Coronary artery (tissue), 2 donors: ENCODE results near the gene UTF1.

ENCODE experiments used
- DNase-seq: peaks from one replicate; pipeline ENCODE4 v3.0.0-alpha.2; 2017; ENCODE audit warnings: low spot score
- H3K27ac ChIP-seq, 2 donors: fragments of 200-600 bp; sonication (generic); one replicate each; pipeline ENCODE4 v1.5.1; 2016 to 2019
- H3K4me3 ChIP-seq: fragments of 200-600 bp; sonication (generic); 2 replicates; pipeline ENCODE4 v1.5.1; 2016; ENCODE audit warnings: mild to moderate bottlenecking, moderate library complexity
- TF ChIP-seq, protein P1 (sequence below): fragments of 200-600 bp; sonication (generic); IDR thresholded peaks from one replicate; pipeline ENCODE4 v1.5.1; 2019; ENCODE audit warnings: antibody characterized with exemption

Gene UTF1

DNA sequence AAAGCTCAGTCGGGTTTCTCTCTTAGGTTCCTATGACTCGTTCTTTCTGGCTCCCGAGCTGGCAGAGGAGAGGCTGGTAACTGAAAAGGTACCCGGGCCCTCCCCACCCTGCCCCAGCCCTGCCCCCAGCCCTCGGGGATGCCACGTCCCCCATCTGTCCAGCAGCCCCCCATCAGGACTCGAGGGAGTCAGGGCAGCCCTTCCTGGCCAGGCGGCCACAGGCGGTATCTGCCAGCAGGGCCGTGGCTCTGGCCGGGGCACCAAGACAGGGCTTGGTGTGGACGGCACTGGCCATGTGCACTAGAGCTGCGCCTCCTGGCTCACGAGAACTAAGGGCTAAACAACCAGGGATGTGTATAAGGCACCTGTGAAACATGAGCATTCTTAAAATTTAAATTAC lies 40.3 kb upstream of the UTF1 start:
- H3K27ac ChIP-seq = no peak overlapping the region
- no peak overlapping the region for H3K4me3 ChIP-seq
- no peak for DNase-seq
- TF ChIP-seq, protein P1, sequence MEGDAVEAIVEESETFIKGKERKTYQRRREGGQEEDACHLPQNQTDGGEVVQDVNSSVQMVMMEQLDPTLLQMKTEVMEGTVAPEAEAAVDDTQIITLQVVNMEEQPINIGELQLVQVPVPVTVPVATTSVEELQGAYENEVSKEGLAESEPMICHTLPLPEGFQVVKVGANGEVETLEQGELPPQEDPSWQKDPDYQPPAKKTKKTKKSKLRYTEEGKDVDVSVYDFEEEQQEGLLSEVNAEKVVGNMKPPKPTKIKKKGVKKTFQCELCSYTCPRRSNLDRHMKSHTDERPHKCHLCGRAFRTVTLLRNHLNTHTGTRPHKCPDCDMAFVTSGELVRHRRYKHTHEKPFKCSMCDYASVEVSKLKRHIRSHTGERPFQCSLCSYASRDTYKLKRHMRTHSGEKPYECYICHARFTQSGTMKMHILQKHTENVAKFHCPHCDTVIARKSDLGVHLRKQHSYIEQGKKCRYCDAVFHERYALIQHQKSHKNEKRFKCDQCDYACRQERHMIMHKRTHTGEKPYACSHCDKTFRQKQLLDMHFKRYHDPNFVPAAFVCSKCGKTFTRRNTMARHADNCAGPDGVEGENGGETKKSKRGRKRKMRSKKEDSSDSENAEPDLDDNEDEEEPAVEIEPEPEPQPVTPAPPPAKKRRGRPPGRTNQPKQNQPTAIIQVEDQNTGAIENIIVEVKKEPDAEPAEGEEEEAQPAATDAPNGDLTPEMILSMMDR = no peak

DNA sequence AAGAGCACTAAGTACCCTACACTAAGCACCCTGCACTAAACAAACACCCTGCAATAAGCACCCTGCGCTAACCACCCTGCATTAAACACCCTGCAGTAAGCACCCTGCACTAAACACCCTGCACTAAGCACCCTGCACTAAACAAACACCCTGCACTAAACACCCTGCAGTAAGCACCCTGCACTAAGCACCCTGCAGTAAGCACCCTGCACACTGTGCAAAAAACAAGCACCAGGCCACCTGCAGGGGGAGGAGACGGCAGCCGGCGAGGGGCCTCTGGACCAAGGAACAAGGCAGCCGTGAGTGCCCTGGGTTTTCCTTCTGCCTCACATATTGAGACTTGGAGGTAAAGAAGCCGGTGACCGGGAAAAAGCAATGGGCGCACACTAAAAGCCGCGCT lies 39.8 kb upstream of the UTF1 start:
- no peak for DNase-seq
- no peak overlapping the region for H3K27ac ChIP-seq
- H3K4me3 ChIP-seq = no peak overlapping the region
- TF ChIP-seq, protein P1 = no peak

DNA sequence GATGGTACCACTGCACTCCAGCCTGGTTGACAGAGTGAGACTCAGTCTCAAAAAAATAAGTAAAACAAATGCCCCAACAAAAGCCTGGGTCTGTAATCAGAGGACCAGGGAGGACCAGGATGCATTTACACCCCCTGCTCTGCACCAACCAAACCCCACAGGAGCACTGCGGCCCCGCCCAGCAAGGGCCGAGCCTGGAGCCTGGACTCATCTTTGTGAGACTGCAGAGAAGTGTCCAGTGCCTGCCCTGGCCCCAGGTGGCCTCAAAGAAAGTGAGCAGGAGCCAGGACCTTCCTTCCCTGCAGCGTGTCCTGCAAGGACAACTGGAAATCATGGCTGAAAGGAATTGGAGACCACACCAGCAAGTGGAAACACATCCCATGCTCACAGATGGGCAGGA lies 38.4 kb upstream of the UTF1 start:
- no peak for DNase-seq
- Histone ChIP-seq H3K27ac (no peak overlapping the region), H3K4me3 (no peak overlapping the region)
- TF ChIP-seq, protein P1 = no peak

DNA sequence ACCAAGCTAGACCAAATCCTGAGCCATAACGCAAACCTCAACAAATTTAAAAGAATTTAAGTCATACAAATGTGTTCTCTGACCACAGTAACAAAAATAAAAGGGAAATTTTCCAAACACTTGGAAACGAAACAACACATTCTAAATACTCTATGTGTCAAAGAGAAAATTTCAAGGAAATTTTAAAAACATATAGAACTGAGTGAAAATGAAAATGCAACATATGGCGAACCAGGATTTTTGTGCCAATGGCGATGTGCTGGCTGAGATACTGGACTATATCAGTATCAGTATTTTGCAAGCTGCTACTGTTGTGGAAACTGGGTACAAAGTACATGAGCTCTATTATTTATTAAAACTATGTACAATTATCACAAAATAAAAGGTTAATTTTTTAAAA lies 35.9 kb upstream of the UTF1 start:
- no peak overlapping the region for H3K4me3 ChIP-seq
- DNase-seq = no peak
- TF ChIP-seq, protein P1 = no peak

DNA sequence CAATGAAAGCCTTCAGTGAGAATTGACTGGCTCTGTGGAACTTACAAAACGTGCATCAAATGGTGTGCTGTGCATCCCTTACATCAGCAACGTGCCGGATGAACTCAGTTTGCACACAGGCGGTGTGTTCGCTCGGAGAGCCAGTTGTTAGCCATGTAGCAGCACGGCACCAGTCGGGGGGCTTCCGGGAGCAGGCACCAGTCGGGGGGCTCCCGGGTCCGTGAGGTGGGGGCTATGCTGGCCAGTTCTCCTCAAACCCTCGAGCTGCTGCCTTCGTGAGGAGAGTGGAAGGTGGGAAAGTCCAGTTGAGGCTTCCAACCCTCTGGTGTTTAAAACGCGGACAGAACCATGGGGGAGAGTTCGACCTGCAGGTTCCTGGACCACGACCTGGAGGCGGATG lies 34.9 kb upstream of the UTF1 start:
- H3K27ac ChIP-seq = no peak overlapping the region
- no peak for DNase-seq
- TF ChIP-seq, protein P1 = no peak
- no peak overlapping the region for H3K4me3 ChIP-seq

More for the DNA sequence above, 35.9 kb upstream of the UTF1 start:
- H3K27ac ChIP-seq = no peak overlapping the region

DNA sequence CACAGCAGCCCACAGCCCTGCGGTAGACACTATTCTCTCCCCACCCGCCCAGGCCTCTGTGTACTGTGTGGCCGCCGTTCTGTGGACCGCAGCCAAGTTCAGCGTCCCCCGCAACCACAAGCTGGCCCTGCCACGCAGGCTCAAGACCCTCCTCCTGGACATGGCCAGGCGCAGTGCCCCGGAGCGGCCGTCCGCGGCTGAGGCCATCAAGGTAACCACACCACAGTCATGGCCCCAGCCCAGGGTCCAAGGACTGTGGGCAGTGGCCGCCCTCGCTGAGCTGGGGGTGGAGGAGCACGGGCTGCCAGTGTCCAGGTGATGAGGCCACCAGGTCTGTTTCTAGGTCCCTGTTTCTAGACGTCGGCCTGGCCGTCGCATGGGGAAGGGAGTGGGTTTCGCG lies 34.4 kb upstream of the UTF1 start:
- Histone ChIP-seq H3K4me3 (no peak overlapping the region), H3K27ac (no peak overlapping the region)
- DNase-seq = no peak
- TF ChIP-seq, protein P1 = no peak

DNA sequence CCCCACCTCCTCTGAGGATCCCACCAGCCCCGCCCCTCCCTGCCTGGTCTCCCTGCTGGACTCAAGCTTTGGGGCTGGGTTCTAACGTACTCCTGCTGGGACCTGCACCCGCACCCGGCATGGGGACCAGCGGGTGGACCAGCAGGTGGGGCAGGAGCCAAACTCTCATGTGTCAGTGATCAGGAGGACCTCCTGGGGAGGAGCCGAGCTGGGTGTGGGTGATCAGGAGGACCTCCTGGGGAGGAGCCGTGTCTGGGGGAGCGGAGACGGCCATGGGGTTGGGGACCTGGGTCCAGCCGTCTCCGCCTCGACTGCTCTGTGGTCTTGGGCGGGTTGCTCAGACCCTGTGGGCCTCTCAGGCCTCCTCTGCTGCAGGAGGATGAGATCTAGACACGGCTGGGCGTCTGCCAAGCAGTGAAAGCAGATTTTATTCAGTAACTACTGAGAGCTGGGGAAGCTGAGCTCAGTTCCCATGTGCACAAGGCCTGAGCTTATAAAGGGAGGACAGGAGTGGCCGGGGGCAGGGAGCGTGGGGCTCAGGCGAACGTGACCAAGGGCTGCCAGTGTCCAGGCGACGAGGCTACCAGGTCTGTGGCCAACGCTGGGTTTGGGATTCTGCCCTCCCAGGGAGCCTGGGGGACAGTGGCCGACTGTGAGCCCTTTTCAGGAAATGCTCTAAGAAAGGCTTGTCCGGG lies 33.6 kb upstream of the UTF1 start:
- no peak overlapping the region for H3K27ac ChIP-seq
- DNase-seq = no peak
- TF ChIP-seq, protein P1 = no peak
- no peak overlapping the region for H3K4me3 ChIP-seq
